ENCODE results near the gene PDZD2. TPM values are rescaled to one million over a fixed set of nuclear protein-coding genes. Genes with fewer than 3 reads are reported as not detected.

Gene PDZD2
- total RNA-seq, 2 experiments from 2014 or later, result 1.3 to 1.8 TPM

- H3K4me3 Mint-ChIP-seq, result no peak overlapping the region
- H3K27ac Mint-ChIP-seq, result no peak overlapping the region
- ChIA-PET POLR2A (no interaction called here), CTCF (no interaction called here)
- no peaks in the 10 kb centered on the region for H3K27me3 Mint-ChIP-seq
- no peaks in the 10 kb centered on the region for H3K36me3 Mint-ChIP-seq (ENCODE audit: low read depth)
- no peaks in the 10 kb centered on the region for H3K36me3 ChIP-seq (ENCODE audit: insufficient read depth, low read length)
- H3K9me3 Mint-ChIP-seq, result no peaks in the 10 kb centered on the region
- no peak for DNase-seq
- no peak for ATAC-seq (ENCODE audit: poor library complexity)
- peaks cover under 1% of the 10 kb centered on the region for H3K4me1 Mint-ChIP-seq (ENCODE audit: low read depth)
- intact Hi-C loops (cut with DNase I, micrococcal nuclease), result no loop called here
- TF ChIP-seq CTCF (IDR thresholded peaks at IDR 0.05), result no peak
- H3K27me3 ChIP-seq (ENCODE audit: control insufficient read depth in 1 of 2, insufficient read depth in 2 of 2, low read length in 2 of 2), result no peaks in the 10 kb centered on the region
- H3K4me3 ChIP-seq (ENCODE audit: low read length), result no peak overlapping the region
- no peak overlapping the region for H3K27ac ChIP-seq (ENCODE audit: low read depth in 1 of 2, low read length in 2 of 2)
- no peaks in the 10 kb centered on the region for H3K4me1 ChIP-seq (ENCODE audit: insufficient read depth, low read length)
- H3K9me3 ChIP-seq (ENCODE audit: control insufficient read depth in 1 of 2, insufficient read depth in 1 of 2, low read length in 2 of 2), result no peaks in the 10 kb centered on the region
Measured at GRCh38 chr5:31924005-31924404, 285.1 kb downstream of the PDZD2 start.

GRCh38 chr5:31931874-31932273, 292.9 kb downstream of the PDZD2 start:
- no peak overlapping the region for H3K4me3 Mint-ChIP-seq
- Histone ChIP-seq H3K9me3 (ENCODE audit: control insufficient read depth in 1 of 2, insufficient read depth in 1 of 2, low read length in 2 of 2) (no peaks in the 10 kb centered on the region), H3K4me1 (ENCODE audit: insufficient read depth, low read length) (no peaks in the 10 kb centered on the region), H3K27me3 (ENCODE audit: control insufficient read depth in 1 of 2, insufficient read depth in 2 of 2, low read length in 2 of 2) (no peaks in the 10 kb centered on the region), H3K27ac (ENCODE audit: low read depth in 1 of 2, low read length in 2 of 2) (no peak overlapping the region), H3K4me3 (ENCODE audit: low read length) (no peak overlapping the region), H3K36me3 (ENCODE audit: insufficient read depth, low read length) (no peaks in the 10 kb centered on the region)
- ATAC-seq (ENCODE audit: poor library complexity), result no peak
- H3K36me3 Mint-ChIP-seq (ENCODE audit: low read depth), result no peaks in the 10 kb centered on the region
- CTCF ChIA-PET, result no interaction called here
- intact Hi-C loops (cut with DNase I, micrococcal nuclease), result no loop called here
- POLR2A ChIA-PET, result no interaction called here
- H3K27me3 Mint-ChIP-seq, result no peaks in the 10 kb centered on the region
- H3K27ac Mint-ChIP-seq, result no peak overlapping the region
- TF ChIP-seq CTCF (IDR thresholded peaks at IDR 0.05), result no peak
- H3K4me1 Mint-ChIP-seq (ENCODE audit: low read depth), result peaks cover 5% of the 10 kb centered on the region
- no peak for DNase-seq
- no peaks in the 10 kb centered on the region for H3K9me3 Mint-ChIP-seq

- Histone ChIP-seq H3K9me3 (ENCODE audit: control insufficient read depth in 1 of 2, insufficient read depth in 1 of 2, low read length in 2 of 2) (no peaks in the 10 kb centered on the region), H3K4me3 (ENCODE audit: low read length) (no peak overlapping the region), H3K27ac (ENCODE audit: low read depth in 1 of 2, low read length in 2 of 2) (no peak overlapping the region), H3K36me3 (ENCODE audit: insufficient read depth, low read length) (no peaks in the 10 kb centered on the region), H3K4me1 (ENCODE audit: insufficient read depth, low read length) (no peaks in the 10 kb centered on the region), H3K27me3 (ENCODE audit: control insufficient read depth in 1 of 2, insufficient read depth in 2 of 2, low read length in 2 of 2) (no peaks in the 10 kb centered on the region)
- H3K4me1 Mint-ChIP-seq (ENCODE audit: low read depth), result peaks cover 3% of the 10 kb centered on the region
- intact Hi-C loops (cut with DNase I, micrococcal nuclease), result no loop called here
- H3K4me3 Mint-ChIP-seq, result no peak overlapping the region
- no peak for TF ChIP-seq CTCF (IDR thresholded peaks at IDR 0.05)
- no peak overlapping the region for H3K27ac Mint-ChIP-seq
- POLR2A ChIA-PET, result no interaction called here
- DNase-seq (no peak), ATAC-seq (ENCODE audit: poor library complexity) (no peak)
- no peaks in the 10 kb centered on the region for H3K36me3 Mint-ChIP-seq (ENCODE audit: low read depth)
- H3K27me3 Mint-ChIP-seq, result no peaks in the 10 kb centered on the region
- CTCF ChIA-PET, result no interaction called here
- no peaks in the 10 kb centered on the region for H3K9me3 Mint-ChIP-seq
Measured at GRCh38 chr5:31934156-31934555, 295.2 kb downstream of the PDZD2 start.
